ENCODE results near the gene DSE.
"Not testable (repeated sequence)": the region's sequence is repeated elsewhere in the genome, so short reads cannot be mapped to it uniquely, and the experiment has no call there.

The DSE gene

DNA sequence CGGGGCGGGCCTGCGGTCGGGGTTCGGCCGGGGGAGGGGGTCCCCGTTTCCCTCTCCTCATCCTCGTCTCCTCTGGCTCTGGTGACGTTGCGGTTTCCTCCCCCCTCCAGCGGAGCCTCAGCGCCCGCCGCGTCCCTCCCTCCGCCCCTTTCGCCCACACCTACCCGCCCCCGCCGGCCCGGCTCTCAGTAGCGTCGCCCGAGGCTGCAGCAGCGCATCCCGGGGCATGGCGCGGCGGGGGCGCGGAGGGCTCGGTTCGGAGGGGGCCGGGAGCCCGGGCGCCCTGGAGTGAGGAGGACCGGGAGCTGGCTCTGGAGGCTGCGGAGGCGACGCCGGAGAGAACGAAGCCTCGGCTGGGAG is at the start of gene DSE:
Gene DSE (plus strand): TSS at position 188 of the 360 bp plus-strand sequence. CDS start 28,304 bp downstream, outside the sequence.
- Histone ChIP-seq H3K4me1 (ENCODE audit: control insufficient read depth in 1 of 2, insufficient read depth in 1 of 2, low read depth in 1 of 2, low read length in 1 of 2) (peaks cover 29 to 33% of the 10 kb centered on the region in 2 experiments), H3K36me3 (no peaks in the 10 kb centered on the region), H3K4me3 (ENCODE audit: low read depth in 1 of 2, low read length in 1 of 2) (peak within 1 kb of the TSS; percentile 87 to 95), H3K27ac (peak within 1 kb of the TSS; percentile 79), H3K27me3 (peaks cover 16% of the 10 kb centered on the region), H3K9me3 (no peaks in the 10 kb centered on the region)
- TF ChIP-seq CTCF (IDR thresholded peaks at IDR 0.05), result no peak

DNA sequence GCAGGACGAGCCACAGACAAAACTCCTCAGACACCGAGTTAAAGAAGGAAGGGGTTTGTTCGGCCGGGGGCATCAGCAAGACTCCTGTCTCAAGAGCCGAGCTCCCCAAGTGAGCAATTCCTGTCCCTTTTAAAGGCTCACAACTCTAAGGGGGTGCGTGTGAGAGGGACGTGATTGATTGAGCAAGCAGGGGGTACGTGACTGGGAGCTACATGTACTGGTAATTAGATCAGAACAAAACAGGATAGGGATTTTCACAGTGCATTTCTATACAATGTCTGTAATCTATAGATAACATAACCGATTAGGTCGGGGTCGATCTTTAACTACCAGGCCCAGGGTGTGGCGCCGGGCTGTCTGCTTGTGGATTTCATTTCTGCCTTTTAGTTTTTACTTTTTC is 48.8 kb upstream of the DSE start:
- H3K9me3 ChIP-seq; H3K27ac ChIP-seq; H3K4me3 ChIP-seq (ENCODE audit: low read depth in 1 of 2, low read length in 1 of 2); H3K36me3 ChIP-seq; H3K27me3 ChIP-seq; H3K4me1 ChIP-seq (ENCODE audit: control insufficient read depth in 1 of 2, insufficient read depth in 1 of 2, low read depth in 1 of 2, low read length in 1 of 2): not testable (repeated sequence)

- no peaks in the 10 kb centered on the region for H3K27me3 ChIP-seq
- no peak overlapping the region for H3K27ac ChIP-seq
- TF ChIP-seq CTCF (IDR thresholded peaks at IDR 0.05), result no peak
- H3K36me3 ChIP-seq, result no peaks in the 10 kb centered on the region
- no peaks in the 10 kb centered on the region for H3K4me1 ChIP-seq (ENCODE audit: control insufficient read depth in 1 of 2, insufficient read depth in 1 of 2, low read depth in 1 of 2, low read length in 1 of 2)
- no peak overlapping the region for H3K4me3 ChIP-seq (ENCODE audit: low read depth in 1 of 2, low read length in 1 of 2)
- no peaks in the 10 kb centered on the region for H3K9me3 ChIP-seq
Observed at GRCh38 chr6:116323863-116324262, 46.9 kb upstream of the DSE start.

DNA sequence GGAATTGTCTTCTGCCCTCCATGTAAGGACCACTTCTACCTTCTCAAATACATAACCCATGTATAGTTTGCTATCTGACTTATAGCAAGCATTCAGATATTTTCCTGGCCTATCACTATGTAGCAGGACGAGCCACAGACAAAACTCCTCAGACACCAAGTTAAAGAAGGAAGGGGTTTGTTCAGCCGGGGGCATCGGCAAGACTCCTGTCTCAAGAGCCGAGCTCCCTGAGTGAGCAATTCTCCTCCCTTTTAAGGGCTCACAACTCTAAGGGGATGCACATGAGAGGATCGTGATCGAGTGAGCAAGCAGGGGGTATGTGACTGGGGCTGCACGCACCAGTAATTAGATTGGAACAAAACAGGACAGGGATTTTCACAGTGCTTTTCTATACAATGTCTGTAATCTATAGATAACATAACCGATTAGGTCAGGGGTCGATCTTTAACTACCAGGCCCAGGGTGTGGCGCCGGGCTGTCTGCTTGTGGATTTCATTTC is 45.1 kb upstream of the DSE start:
- not testable (repeated sequence) for H3K4me1 ChIP-seq (ENCODE audit: control insufficient read depth in 1 of 2, insufficient read depth in 1 of 2, low read depth in 1 of 2, low read length in 1 of 2); H3K36me3 ChIP-seq; H3K9me3 ChIP-seq; H3K27ac ChIP-seq; H3K4me3 ChIP-seq (ENCODE audit: low read depth in 1 of 2, low read length in 1 of 2); H3K27me3 ChIP-seq

DNA sequence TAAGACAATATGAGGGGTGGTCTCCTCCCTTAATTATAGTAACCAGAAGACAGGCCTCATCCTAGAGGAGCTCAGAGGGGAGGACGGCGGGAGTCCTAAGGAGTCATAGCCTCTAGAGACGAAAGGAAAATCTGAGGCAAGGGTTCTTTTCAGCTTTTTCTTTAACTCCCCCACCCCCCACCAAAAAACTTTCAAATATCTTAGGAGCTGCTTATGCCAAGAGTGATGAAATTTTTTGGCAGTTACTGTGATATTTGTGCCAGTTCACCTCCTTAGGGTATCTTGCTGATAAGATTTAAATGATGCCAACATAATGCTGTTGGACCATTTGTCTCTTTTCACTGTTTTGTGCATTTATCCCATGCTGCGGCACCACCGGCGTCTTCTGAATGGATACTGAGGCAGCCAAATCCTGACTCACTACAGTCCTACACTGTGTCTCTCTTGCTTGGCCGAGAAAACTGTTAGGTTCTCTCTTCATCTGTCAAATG is 44.5 kb upstream of the DSE start:
- no peaks in the 10 kb centered on the region for H3K9me3 ChIP-seq
- H3K27ac ChIP-seq, result no peak overlapping the region
- H3K36me3 ChIP-seq, result no peaks in the 10 kb centered on the region
- TF ChIP-seq CTCF (IDR thresholded peaks at IDR 0.05), result no peak
- no peaks in the 10 kb centered on the region for H3K4me1 ChIP-seq (ENCODE audit: control insufficient read depth in 1 of 2, insufficient read depth in 1 of 2, low read depth in 1 of 2, low read length in 1 of 2)
- H3K27me3 ChIP-seq, result no peaks in the 10 kb centered on the region
- no peak overlapping the region for H3K4me3 ChIP-seq (ENCODE audit: low read depth in 1 of 2, low read length in 1 of 2)

DNA sequence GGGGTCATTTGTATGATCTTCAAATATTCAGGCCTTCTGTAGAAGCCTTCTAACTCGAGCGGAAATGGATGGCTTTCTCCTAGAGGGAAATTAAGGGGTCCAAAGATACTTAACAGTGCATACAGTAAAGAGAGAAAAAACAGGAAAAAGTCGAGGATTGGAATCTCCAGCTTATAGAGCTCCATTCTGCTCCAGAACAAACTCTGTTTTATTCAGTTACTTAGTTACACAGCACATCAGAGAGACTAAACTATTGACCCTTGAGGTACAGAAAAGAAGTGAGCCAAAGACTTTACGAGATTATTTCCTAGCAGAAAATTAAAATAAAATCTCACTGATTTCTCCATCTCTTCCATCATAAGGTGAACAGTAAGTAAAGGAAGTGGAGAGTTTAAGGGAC is 43.8 kb upstream of the DSE start:
- H3K9me3 ChIP-seq, result no peaks in the 10 kb centered on the region
- no peaks in the 10 kb centered on the region for H3K36me3 ChIP-seq
- TF ChIP-seq CTCF (IDR thresholded peaks at IDR 0.05), result no peak
- H3K4me1 ChIP-seq (ENCODE audit: control insufficient read depth in 1 of 2, insufficient read depth in 1 of 2, low read depth in 1 of 2, low read length in 1 of 2), result no peaks in the 10 kb centered on the region
- H3K4me3 ChIP-seq (ENCODE audit: low read depth in 1 of 2, low read length in 1 of 2), result no peak overlapping the region
- H3K27me3 ChIP-seq, result no peaks in the 10 kb centered on the region
- no peak overlapping the region for H3K27ac ChIP-seq
